Measurements from ENCODE around the gene MAN2A1.
A peak's percentile ranks its signal among the peaks of the same experiment; 100 is the strongest.
"Not testable (repeated sequence)": the region's sequence is repeated elsewhere in the genome, so short reads cannot be mapped to it uniquely, and the experiment has no call there.

Gene MAN2A1

GRCh38 chr5:109876941-109877669 lies 187.4 kb downstream of the MAN2A1 start:
- DNase-seq: no peak

- no peak for DNase-seq
Measured at GRCh38 chr5:109877670-109878045, 187.9 kb downstream of the MAN2A1 start.

DNA sequence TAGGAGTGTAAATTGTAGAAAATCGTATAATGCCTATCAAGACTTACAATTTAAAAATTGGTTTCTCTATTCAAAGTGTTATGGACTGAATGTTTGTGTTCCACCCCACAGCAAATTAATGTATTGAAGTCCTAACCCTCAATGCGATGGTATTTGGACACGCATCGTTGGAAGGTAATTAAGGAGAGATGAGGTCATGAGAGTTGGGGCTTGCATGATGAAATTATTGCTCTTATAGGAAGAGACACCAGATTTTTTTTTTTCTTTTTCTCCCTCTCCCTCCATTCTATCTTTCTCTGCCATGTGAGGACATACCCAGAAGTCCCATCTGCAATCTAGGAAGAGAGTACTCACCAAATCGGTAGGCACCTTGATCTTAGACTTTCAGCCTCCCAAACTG lies 189.2 kb downstream of the MAN2A1 start:
- no peak for DNase-seq

GRCh38 chr5:109880907-109881685 lies 191.4 kb downstream of the MAN2A1 start:
- DNase-seq: peak in 1 of 2 experiments; percentile 0

DNA sequence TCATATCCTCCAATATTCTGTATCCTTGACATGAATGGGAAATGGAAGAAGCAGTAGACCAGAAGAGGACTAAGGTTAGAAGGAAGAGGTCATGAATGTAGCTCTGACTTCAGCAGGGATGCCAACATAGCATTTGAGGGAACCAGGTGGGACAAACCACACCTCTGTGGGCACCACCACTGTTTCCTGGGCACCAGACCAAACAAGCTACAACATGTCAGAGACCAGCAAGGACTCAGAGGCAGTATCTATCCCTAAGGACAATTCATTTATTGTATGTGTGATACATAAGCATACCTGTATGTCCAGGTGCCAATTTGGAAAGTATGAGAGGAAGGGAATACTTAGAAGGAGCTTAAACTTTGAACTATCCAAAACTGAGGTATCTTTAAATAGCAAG lies 192.8 kb downstream of the MAN2A1 start:
- DNase-seq: no peak

DNA sequence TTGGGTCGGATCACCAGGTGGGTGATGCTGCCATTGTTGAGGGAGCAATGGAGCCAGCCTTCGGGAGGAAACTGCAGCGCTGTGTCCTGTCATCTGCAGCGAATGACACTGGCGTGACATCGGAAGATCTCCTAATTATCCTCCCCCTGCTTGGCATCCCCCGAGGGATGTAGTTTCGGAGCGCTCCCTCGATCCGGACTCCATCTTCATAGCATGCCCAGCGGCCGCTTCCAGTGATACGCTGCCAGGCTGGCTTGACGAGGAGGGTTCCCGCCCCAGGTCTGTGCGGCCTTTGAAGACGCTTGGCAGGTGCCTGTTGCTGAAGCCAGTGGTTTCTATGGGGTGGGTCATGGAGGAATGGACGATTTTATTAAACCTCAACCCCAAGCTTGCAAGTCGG lies 194.9 kb downstream of the MAN2A1 start:
- no peak for DNase-seq

- no peak for DNase-seq
Measured at GRCh38 chr5:109885205-109885604, 195.5 kb downstream of the MAN2A1 start.

DNA sequence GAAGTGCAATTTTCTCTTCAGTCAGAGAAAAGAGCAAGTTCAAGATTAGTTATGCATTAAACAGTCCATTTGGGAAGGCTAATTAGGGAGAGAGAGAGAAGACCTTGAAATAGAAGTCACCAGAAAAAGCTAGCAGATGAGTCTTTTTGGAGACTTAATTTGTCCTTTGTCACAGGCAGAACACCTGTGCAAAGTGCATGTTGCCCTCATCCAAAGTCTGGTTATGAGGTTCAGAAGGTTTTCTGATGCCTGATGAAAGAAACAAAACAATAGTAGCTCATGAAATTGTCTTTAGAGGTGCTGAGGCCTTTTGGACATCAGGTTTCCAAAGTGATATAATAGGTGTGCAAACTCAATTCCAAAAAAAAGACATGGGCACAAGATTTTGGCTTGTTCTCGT lies 199.3 kb downstream of the MAN2A1 start:
- DNase-seq: no peak

DNA sequence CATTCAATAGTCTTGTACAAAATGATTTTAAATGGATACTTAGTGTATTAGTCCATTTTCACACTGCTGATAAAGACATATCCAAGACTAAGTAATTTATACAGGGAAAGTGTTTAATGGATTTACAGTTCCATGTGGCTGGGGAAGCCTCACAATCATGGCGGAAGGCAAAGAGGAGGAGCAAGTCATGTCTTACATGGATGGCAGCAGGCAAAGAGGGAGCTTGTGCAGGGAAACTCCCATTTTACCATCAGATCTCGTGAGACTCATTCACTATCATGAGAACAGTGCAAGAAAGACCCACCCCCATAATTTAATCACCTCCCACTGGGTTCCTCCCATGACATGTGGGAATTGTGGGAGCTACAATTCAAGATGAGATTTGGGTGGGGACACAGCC lies 203.5 kb downstream of the MAN2A1 start:
- DNase-seq: not testable (repeated sequence)

- DNase-seq: no peak
Measured at GRCh38 chr5:109898269-109899162, 208.8 kb downstream of the MAN2A1 start.

DNA sequence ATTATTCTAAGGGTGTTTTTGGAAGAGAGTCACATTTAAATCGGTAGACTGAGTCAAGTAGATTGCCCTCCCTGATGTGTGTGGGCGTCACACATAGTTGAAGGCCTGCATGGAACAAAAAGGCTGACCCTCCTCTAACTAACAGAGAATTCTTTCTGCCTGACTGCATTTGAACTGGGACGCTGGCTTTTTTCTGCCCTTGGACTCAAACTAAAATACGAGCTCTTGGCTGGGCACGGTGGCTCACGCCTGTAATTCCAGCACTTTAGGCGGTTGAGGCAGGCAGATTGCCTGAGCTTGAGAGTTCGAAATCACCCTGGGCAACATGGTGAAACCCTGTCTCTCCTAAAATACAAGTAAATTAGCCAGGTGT lies 209.4 kb downstream of the MAN2A1 start:
- no peak for DNase-seq

GRCh38 chr5:109900461-109900860 lies 210.7 kb downstream of the MAN2A1 start:
- no peak for DNase-seq

DNA sequence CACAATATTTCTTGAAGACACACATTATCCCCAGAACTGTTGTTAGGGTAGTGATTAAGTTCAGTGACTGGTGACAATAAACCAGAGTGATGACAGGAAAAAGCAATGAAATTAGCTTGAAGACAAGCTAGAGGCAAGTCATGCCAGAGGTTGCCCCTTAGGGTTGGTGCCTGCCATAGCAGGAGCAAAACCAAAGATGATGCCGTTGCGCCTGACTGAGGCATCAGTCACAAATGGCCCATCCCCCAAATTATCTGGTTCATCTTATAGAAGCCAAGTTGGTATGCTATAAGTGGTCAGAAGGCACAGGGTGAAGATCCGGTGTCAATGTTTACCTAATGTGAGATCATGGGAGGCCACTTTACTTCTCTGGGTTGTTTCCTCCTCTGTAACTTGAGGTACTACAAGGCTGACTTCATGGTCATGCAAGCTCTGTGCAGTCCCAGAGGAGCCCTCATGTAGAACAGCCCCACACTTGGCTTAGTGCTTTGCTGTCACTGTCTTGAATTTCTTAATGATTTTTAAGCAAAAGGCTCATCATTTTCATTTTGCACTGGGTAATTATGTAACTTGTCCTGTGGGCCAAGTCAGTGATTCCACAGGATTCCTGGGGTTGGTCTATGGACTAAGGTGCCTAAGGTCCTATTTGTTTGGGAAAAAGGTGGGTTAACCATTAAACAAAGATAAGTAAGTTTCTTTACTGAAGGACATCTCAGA lies 211.3 kb downstream of the MAN2A1 start:
- no peak for DNase-seq

GRCh38 chr5:109901628-109901981 lies 211.9 kb downstream of the MAN2A1 start:
- no peak for DNase-seq

DNA sequence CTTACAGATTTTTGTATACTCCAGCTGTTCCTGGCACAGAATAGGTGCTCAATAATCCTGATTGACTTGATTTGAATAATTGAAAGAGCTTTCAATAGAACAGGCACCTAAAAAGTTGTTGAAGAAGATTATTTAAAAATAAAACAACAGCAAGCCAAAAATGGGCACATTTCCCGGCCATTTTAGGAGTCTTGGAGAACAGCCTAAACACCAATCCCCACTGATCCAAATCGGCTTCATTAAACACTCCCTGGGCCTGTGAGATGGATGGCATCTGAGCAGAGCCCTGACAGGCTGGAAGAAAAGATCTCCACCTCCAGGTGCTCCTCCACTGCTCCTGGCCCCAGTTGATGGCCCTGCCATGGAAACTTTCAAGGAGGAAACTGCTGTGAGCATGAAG lies 213.3 kb downstream of the MAN2A1 start:
- no peak for DNase-seq

DNA sequence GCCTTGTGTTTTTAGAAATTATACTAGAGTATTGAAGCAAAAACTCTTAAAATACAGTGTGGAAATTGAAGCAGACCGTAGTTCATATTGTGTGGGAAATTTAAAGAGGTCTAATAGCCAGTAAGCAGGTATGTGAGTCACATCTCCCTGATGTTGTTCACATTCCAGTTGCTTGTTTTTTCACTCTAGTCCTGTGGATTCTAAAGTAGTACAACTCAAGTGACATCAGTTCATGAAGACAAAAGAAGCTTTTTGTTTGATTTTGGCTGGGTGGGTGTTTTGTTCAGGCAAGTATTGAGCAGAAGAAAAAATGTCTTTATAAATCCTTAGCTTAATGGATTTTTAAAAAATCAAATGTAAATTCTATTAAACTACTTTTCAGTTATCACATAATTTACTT lies 216.2 kb downstream of the MAN2A1 start:
- no peak for DNase-seq

DNA sequence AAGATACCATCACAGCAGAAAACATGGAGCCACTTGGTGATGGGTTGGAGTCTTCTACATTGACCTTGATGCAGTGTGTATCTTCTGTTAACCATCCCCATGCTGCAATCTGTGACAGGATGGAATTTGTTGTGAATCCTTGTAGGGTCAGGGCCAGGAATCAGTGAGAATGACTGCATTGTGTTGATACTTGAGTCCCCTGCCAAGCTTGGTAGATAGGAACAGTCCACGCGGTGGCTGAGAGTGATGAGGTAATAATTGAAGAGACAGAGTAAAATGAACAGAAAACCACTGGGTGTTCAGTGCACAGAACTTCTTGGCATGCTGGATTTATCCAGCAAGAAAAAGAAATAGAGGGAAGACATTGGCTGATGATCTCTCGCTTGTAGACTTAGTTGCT lies 217.5 kb downstream of the MAN2A1 start:
- DNase-seq: no peak

- DNase-seq: no peak
Measured at GRCh38 chr5:109907731-109908130, 218.0 kb downstream of the MAN2A1 start.

DNA sequence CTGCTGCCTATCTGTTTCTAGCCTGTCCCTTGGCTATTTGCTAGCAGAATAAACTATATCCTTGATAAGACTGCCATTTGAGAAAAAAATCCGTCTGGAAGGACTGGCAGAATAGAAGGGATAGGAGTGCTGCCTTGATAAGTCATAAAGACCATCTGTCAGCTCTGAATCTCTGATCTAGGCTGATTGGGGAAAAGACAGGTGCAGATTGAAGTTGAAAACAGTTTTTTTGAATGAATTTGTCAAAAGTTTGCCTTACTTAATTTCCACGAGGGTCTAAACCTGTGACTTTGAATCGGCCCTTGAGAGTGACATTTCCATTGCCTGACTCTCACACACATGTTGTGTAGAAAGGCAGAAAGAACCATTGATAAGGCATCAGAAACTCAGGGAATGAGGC lies 218.6 kb downstream of the MAN2A1 start:
- DNase-seq: no peak

DNA sequence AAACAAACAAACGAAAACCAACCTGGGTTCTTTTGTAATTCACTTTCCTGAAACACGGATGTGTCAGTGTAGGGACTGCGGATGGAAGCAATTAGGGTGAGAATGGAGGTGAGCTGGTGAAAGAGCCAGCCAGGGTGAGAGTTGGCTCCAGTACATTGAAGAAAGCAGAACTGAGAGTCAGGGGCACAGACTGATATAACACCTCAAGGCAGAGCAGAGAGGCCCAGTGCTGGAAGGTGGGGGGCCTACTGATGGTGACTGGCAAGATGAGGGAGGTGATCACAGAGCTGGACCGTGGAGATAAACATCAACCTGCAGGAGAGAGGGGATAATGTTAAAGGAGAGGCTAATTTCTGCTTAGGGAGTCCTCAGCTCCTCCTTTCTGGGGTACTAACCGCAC lies 221.1 kb downstream of the MAN2A1 start:
- DNase-seq: no peak

DNA sequence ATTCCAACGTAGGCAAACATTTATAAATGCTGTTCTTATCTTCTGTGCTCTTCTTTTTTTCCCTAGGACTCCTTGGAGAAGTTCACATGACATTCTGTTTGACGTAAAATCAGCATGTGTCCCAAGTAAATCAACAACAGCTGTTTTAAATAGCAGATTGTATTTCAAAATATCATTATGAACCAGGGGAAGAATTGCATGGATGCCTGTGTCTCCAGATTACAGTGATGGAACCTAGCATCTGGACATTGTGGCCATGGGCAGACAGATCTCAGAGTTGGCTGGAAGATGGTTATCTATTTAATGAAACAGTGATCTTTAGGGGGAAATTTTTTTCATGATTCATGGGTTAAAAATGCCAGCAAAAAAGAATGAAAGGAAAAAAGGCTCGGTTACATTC lies 222.0 kb downstream of the MAN2A1 start:
- no peak for DNase-seq

DNA sequence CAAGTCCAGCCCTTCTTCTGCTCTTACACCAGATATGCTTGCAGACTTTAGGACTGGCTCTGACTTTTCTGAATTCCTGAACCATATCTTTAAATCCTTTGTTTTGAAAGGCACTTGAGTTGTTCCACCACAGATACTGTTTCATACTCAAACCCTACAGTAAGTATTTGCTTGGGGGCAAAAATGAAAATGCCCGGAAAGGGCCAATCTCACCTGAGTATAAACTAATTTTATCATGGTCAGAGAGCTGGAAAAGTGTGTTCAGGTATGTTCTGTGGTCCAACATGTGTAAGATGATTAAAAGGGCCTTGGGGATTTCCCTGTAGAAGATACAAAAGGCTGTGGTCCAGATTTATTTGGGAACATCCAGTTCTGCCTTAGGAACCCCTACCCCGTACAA lies 225.2 kb downstream of the MAN2A1 start:
- DNase-seq: no peak
